ENCODE measurements around the gene IQGAP2.

IQGAP2 gene

DNA sequence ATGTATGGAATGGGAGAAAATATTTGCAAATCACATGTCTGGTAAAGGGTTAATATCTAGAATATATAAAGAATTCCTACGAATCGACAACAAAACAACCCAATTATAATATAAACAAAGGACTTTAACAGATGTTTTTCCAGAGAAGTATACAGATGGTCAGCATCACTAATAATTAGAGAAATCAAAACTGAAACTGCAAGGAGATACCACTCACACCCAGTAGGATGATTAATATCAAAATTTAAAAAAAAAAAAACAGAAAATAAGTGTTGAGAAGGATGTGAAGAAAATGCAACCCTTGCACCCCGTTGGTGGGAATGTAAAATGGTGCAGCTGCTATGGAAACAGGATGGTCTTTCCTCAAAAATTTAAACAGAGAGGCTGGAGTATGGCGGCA lies 278.2 kb downstream of the IQGAP2 start:
- TF ChIP-seq, protein P1, sequence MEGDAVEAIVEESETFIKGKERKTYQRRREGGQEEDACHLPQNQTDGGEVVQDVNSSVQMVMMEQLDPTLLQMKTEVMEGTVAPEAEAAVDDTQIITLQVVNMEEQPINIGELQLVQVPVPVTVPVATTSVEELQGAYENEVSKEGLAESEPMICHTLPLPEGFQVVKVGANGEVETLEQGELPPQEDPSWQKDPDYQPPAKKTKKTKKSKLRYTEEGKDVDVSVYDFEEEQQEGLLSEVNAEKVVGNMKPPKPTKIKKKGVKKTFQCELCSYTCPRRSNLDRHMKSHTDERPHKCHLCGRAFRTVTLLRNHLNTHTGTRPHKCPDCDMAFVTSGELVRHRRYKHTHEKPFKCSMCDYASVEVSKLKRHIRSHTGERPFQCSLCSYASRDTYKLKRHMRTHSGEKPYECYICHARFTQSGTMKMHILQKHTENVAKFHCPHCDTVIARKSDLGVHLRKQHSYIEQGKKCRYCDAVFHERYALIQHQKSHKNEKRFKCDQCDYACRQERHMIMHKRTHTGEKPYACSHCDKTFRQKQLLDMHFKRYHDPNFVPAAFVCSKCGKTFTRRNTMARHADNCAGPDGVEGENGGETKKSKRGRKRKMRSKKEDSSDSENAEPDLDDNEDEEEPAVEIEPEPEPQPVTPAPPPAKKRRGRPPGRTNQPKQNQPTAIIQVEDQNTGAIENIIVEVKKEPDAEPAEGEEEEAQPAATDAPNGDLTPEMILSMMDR (IDR thresholded peaks at IDR 0.05; ENCODE audit: insufficient read depth, low read length, poor library complexity, severe bottlenecking), result no peak
- Histone ChIP-seq H3K27me3 (replicated peaks; ENCODE audit: control insufficient read depth, insufficient read depth, low read length) (no peaks in the 10 kb centered on the region), H3K4me3 (replicated peaks; ENCODE audit: low read depth, low read length) (no peak overlapping the region), H3K36me3 (ENCODE audit: control insufficient read depth, insufficient read depth, low read length) (no peaks in the 10 kb centered on the region; the same call in 1 of the 2 replicates)
- DNase-seq (ENCODE audit: extremely low read depth, insufficient read length), result no peak

DNA sequence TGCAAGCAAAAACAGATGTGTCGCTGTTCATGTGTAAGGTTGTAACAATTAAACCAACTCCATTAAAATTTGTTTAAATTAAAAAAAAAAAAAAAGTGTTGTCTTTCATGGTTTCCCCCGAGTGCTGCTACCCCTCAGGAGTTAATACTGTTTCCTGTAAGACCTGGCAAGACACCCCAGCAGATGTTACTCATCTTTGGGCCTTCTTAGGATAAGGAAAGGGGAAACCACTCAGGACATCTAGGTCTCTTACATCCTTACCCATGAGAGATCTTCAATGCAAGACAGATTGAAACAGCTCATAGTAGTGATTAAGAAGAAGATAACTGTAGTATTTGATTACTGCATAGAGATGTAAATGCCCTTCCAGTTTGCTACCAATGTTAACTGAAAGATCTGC lies 279.3 kb downstream of the IQGAP2 start:
- H3K4me3 ChIP-seq (replicated peaks; ENCODE audit: low read depth, low read length), result no peak overlapping the region
- DNase-seq (ENCODE audit: extremely low read depth, insufficient read length), result no peak
- H3K27me3 ChIP-seq (replicated peaks; ENCODE audit: control insufficient read depth, insufficient read depth, low read length), result no peaks in the 10 kb centered on the region
- TF ChIP-seq, protein P1 (IDR thresholded peaks at IDR 0.05; ENCODE audit: insufficient read depth, low read length, poor library complexity, severe bottlenecking), result no peak
- no peaks in the 10 kb centered on the region; the same call in 1 of the 2 replicates for H3K36me3 ChIP-seq (ENCODE audit: control insufficient read depth, insufficient read depth, low read length)

DNA sequence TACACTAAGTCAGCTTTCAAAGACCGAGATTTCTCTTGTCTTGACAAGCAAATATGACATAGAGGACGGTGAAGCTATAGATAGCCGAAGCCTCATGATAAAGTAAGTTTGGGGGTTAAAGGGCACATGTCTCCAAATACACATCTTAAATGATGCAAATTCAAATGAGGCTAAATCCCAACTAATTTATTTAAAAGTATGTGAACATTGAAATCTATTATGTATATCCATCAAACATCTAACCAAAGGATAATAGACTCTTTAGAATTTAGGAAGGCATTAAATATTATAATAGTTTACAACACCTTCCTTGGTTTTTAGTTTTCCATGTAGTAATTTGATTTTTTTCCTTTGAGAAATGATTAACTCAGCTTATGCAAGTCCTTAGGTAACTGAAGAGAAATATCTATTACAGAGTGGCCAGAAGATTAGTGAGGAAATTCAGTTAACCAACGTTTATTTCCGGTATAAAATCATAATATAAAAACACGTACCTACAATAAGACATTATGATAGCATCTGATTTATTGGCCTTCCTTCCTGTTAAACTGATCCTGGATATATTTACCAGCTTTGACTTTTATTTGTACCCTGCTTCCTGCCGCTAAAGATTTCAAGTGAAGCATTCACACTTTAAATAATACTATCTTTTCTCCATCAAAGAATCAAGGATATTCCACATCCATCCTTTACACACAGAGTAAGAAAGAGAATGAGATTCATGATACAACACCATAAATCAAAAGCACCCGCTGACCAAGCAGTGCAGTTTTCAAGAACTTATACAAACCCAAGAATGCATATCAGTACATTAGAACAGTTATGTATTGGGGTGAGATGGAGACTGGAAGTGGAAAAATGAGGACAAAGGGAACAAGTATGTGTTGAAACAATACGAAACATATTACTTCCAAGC lies 281.0 kb downstream of the IQGAP2 start:
- H3K4me3 ChIP-seq (replicated peaks; ENCODE audit: low read depth, low read length), result no peak overlapping the region
- no peaks in the 10 kb centered on the region; the same call in 1 of the 2 replicates for H3K36me3 ChIP-seq (ENCODE audit: control insufficient read depth, insufficient read depth, low read length)
- H3K27me3 ChIP-seq (replicated peaks; ENCODE audit: control insufficient read depth, insufficient read depth, low read length), result no peaks in the 10 kb centered on the region
- DNase-seq (ENCODE audit: extremely low read depth, insufficient read length), result no peak
- TF ChIP-seq, protein P1 (IDR thresholded peaks at IDR 0.05; ENCODE audit: insufficient read depth, low read length, poor library complexity, severe bottlenecking), result no peak

DNA sequence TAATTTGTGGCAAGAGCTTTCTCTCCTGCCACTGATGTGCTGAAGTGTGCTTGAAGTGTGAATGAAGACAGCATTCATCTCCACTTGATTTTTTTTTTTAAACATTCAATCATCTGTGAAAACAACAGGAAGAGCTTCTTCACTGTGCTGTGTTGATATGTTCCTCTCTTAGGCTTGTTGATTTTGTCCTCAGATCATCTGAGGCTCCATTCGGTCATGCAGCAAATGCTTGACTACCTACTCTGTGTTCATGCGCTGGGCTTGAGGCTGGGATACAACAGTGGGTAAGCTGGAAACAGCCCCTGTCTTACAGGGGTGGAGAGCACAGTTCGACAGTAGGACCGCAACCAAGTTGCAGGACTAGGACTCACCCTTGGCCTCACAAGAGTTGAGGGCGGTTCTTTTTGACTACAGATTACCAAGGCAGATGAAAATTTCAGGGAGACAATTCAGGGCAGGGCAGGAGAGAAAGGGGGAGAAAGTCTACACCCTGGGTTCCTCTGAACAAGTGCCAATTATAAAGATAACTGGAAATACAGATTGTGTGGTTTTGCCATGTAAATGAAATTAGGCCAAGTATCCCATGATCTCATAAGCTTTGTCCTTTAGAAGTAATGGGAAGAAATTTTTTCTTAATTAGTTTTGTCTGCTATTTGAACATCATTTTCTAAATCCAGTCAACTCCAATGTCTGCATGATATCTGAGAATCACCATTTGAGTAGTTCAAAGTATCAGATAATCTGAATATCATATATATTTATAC lies 281.9 kb downstream of the IQGAP2 start:
- TF ChIP-seq, protein P1 (IDR thresholded peaks at IDR 0.05; ENCODE audit: insufficient read depth, low read length, poor library complexity, severe bottlenecking), result no peak
- Histone ChIP-seq H3K4me3 (replicated peaks; ENCODE audit: low read depth, low read length) (no peak overlapping the region), H3K36me3 (ENCODE audit: control insufficient read depth, insufficient read depth, low read length) (no peaks in the 10 kb centered on the region; the same call in 1 of the 2 replicates), H3K27me3 (replicated peaks; ENCODE audit: control insufficient read depth, insufficient read depth, low read length) (no peaks in the 10 kb centered on the region)
- no peak for DNase-seq (ENCODE audit: extremely low read depth, insufficient read length)

DNA sequence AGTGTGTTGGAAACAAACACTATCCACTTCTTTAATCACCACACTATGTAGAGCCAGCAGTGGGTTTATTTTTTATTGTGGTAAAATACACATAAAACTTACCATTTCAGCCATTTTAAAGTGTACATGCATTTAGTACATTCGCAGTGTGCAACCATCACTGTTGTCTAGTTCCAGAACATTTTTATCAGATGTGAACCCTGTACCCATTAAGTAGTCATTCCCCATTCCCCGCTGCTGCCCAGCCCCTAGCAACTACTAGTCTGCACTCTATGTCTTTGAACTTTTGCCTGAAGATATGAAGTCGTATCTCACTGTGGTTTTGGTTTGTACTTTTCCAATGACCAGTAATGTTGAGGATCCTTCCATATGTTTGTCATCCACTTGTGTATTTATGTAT lies 282.6 kb downstream of the IQGAP2 start:
- no peaks in the 10 kb centered on the region; the same call in 1 of the 2 replicates for H3K36me3 ChIP-seq (ENCODE audit: control insufficient read depth, insufficient read depth, low read length)
- H3K27me3 ChIP-seq (replicated peaks; ENCODE audit: control insufficient read depth, insufficient read depth, low read length), result no peaks in the 10 kb centered on the region
- TF ChIP-seq, protein P1 (IDR thresholded peaks at IDR 0.05; ENCODE audit: insufficient read depth, low read length, poor library complexity, severe bottlenecking), result no peak
- no peak for DNase-seq (ENCODE audit: extremely low read depth, insufficient read length)
- no peak overlapping the region for H3K4me3 ChIP-seq (replicated peaks; ENCODE audit: low read depth, low read length)

Data from GM06990 (cell line).